HepG2 (cell line): Measurements from ENCODE around the gene NUP93. TPM values are rescaled to one million over a fixed set of nuclear protein-coding genes. Genes with fewer than 3 reads are reported as not detected.

Experiments
- CEBPG ChIP-seq: IDR thresholded peaks from 2 replicates; pipeline ENCODE4 v1.6.1; 2016
- MED13 ChIP-seq: sonication (generic); formaldehyde crosslinking; IDR thresholded peaks from 2 replicates; pipeline ENCODE4 v1.5.0; 2020; ENCODE audit warnings: missing genetic modification reagents
- MTA1 ChIP-seq: sonication (generic); formaldehyde crosslinking; IDR thresholded peaks from 2 replicates; pipeline ENCODE4 v1.4.0; 2020; ENCODE audit warnings: missing genetic modification reagents, mild to moderate bottlenecking, borderline replicate concordance
- NFRKB ChIP-seq: fragments of 450-650 bp; IDR thresholded peaks from 2 replicates; pipeline ENCODE4 v1.6.1; 2017
- RAD21 ChIP-seq: fragments of 450-650 bp; formaldehyde crosslinking; IDR thresholded peaks from 2 replicates; pipeline ENCODE4 v1.5.0; 2020; ENCODE audit warnings: mild to moderate bottlenecking
- RARG ChIP-seq: sonication (generic); formaldehyde crosslinking; IDR thresholded peaks from 2 replicates; pipeline ENCODE4 v1.4.0; 2020; ENCODE audit warnings: low read depth, mild to moderate bottlenecking, missing genetic modification reagents
- RFX1 ChIP-seq: fragments of 450-650 bp; IDR thresholded peaks from 2 replicates; pipeline ENCODE4 v1.6.1; 2017
- ZBTB21 ChIP-seq: sonication (generic); formaldehyde crosslinking; IDR thresholded peaks from 2 replicates; pipeline ENCODE4 v1.4.0; 2020; ENCODE audit warnings: missing genetic modification reagents
- ZBTB3 ChIP-seq: sonication (generic); formaldehyde crosslinking; IDR thresholded peaks from 2 replicates; pipeline ENCODE4 v1.4.0; 2020; ENCODE audit warnings: low read depth, mild to moderate bottlenecking, moderate library complexity, missing genetic modification reagents, borderline replicate concordance
- ZFP36L1 ChIP-seq: sonication (generic); formaldehyde crosslinking; IDR thresholded peaks from 2 replicates; pipeline ENCODE4 v1.8.0; 2022; ENCODE audit warnings: mild to moderate bottlenecking, missing genetic modification reagents, moderate library complexity
- ZNF430 ChIP-seq: sonication (generic); formaldehyde crosslinking; IDR thresholded peaks from 2 replicates; pipeline ENCODE4 v1.9.0; 2021; ENCODE audit warnings: mild to moderate bottlenecking, missing genetic modification reagents
- ZNF598 ChIP-seq: sonication (generic); formaldehyde crosslinking; IDR thresholded peaks from 2 replicates; pipeline ENCODE4 v1.5.1; 2020; ENCODE audit warnings: mild to moderate bottlenecking, missing genetic modification reagents, borderline replicate concordance
- ZSCAN20 ChIP-seq: sonication (generic); formaldehyde crosslinking; IDR thresholded peaks from 2 replicates; pipeline ENCODE4 v1.4.0; 2020; ENCODE audit warnings: missing genetic modification reagents, mild to moderate bottlenecking, borderline replicate concordance
- polyA plus RNA-seq, 8 experiments: library from polyadenylated mRNA; depleted of rRNA in 3 of 8; stranded (reverse) in 7 of 8; unstranded in 1 of 8; fragments of >200 nt; fragmentation: Illumina TruSeq in 4 of 8; extraction: Trizol in 4 of 8; gene quantifications; 2 replicates each; pipeline versions ENCODE4 v1.2.1 to v1.2.3, GENCODE V29; 2011 to 2016; ENCODE audit warnings: low read depth in 4 of 8, missing spikeins in 1 of 8, mixed read lengths in 1 of 8; ENCODE audit not compliant: insufficient read depth in 1 of 8
- total RNA-seq, 5 experiments: library from RNA; depleted of rRNA; stranded (reverse); fragments of >200 nt; fragmentation: Illumina TruSeq; extraction: Trizol; gene quantifications; 2 replicates each; pipeline ENCODE4 v1.2.3, GENCODE V29; 2016; ENCODE audit warnings: low read depth in 1 of 5
- TF ChIP-seq, protein P1 (sequence below): sonication (generic); formaldehyde crosslinking; IDR thresholded peaks from 2 replicates; pipeline ENCODE4 v1.8.0; 2022; ENCODE audit warnings: mild to moderate bottlenecking, missing genetic modification reagents, borderline replicate concordance
- TF ChIP-seq, protein P2 (sequence below): sonication (generic); formaldehyde crosslinking; IDR thresholded peaks from 2 replicates; pipeline ENCODE4 v1.5.1; 2020; ENCODE audit warnings: mild to moderate bottlenecking, missing genetic modification reagents, moderate library complexity
- TF ChIP-seq, protein P3 (sequence below): sonication (generic); formaldehyde crosslinking; IDR thresholded peaks from 2 replicates; pipeline ENCODE4 v1.8.0; 2023; ENCODE audit warnings: mild to moderate bottlenecking, missing genetic modification reagents
- TF ChIP-seq, protein P4 (sequence below): sonication (generic); formaldehyde crosslinking; IDR thresholded peaks from 2 replicates; pipeline ENCODE4 v1.5.0; 2020; ENCODE audit warnings: mild to moderate bottlenecking, low read depth, missing genetic modification reagents, borderline replicate concordance
- TF ChIP-seq, protein P5 (sequence below): sonication (generic); formaldehyde crosslinking; IDR thresholded peaks from 2 replicates; pipeline ENCODE4 v1.4.0; 2020; ENCODE audit warnings: mild to moderate bottlenecking, missing genetic modification reagents
- TF ChIP-seq, protein P6 (sequence below): sonication (generic); formaldehyde crosslinking; IDR thresholded peaks from 2 replicates; pipeline ENCODE4 v1.4.0; 2020; ENCODE audit warnings: missing genetic modification reagents, borderline replicate concordance
- TF ChIP-seq, protein P7 (sequence below): IDR thresholded peaks from 2 replicates; pipeline ENCODE4 v1.6.1; 2016; ENCODE audit warnings: low read depth, control low read depth

NUP93 gene
- total and polyA plus RNA-seq, 2 of the 13 experiments (the other 11 are each of a cell fraction or from before 2014, with no cell fraction given) = 58.5 to 140 TPM

GRCh38 chr16:56814537-56815432 is 84.9 kb downstream of the NUP93 start (continued):
- TF ChIP-seq ZNF598 (CRISPR knock-in tag) (no peak; the same call in 1 of the 2 replicates), ZBTB3 (no peak; the same call in 1 of the 2 replicates), RFX1 (no peak), MTA1 (CRISPR knock-in tag) (no peak), ZNF430 (CRISPR knock-in tag) (no peak), ZSCAN20 (CRISPR knock-in tag) (no peak), RAD21 (no peak), ZBTB21 (CRISPR knock-in tag) (no peak), CEBPG (CRISPR knock-in tag) (peak; percentile 64), ZFP36L1 (CRISPR knock-in tag) (0 out of 2 replicates have a peak, but pooled peaks have one; percentile 11), NFRKB (no peak), MED13 (CRISPR knock-in tag) (no peak), RARG (CRISPR knock-in tag) (no peak)
- TF ChIP-seq, protein P1, sequence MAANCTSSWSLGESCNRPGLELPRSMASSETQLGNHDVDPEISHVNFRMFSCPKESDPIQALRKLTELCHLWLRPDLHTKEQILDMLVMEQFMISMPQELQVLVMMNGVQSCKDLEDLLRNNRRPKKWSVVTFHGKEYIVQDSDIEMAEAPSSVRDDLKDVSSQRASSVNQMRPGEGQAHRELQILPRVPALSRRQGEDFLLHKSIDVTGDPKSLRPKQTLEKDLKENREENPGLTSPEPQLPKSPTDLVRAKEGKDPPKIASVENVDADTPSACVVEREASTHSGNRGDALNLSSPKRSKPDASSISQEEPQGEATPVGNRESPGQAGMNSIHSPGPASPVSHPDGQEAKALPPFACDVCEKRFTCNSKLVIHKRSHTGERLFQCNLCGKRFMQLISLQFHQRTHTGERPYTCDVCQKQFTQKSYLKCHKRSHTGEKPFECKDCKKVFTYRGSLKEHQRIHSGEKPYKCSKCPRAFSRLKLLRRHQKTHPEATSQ = no peak
- TF ChIP-seq, protein P2, sequence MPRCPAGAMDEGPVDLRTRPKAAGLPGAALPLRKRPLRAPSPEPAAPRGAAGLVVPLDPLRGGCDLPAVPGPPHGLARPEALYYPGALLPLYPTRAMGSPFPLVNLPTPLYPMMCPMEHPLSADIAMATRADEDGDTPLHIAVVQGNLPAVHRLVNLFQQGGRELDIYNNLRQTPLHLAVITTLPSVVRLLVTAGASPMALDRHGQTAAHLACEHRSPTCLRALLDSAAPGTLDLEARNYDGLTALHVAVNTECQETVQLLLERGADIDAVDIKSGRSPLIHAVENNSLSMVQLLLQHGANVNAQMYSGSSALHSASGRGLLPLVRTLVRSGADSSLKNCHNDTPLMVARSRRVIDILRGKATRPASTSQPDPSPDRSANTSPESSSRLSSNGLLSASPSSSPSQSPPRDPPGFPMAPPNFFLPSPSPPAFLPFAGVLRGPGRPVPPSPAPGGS (CRISPR knock-in tag) = no peak
- TF ChIP-seq, protein P3, sequence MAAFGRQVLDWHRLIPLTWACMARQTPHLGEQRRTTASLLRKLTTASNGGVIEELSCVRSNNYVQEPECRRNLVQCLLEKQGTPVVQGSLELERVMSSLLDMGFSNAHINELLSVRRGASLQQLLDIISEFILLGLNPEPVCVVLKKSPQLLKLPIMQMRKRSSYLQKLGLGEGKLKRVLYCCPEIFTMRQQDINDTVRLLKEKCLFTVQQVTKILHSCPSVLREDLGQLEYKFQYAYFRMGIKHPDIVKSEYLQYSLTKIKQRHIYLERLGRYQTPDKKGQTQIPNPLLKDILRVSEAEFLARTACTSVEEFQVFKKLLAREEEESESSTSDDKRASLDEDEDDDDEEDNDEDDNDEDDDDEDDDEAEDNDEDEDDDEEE (CRISPR knock-in tag) = no peak
- TF ChIP-seq, protein P4, sequence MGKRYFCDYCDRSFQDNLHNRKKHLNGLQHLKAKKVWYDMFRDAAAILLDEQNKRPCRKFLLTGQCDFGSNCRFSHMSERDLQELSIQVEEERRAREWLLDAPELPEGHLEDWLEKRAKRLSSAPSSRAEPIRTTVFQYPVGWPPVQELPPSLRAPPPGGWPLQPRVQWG (CRISPR knock-in tag) = no peak
- TF ChIP-seq, protein P5, sequence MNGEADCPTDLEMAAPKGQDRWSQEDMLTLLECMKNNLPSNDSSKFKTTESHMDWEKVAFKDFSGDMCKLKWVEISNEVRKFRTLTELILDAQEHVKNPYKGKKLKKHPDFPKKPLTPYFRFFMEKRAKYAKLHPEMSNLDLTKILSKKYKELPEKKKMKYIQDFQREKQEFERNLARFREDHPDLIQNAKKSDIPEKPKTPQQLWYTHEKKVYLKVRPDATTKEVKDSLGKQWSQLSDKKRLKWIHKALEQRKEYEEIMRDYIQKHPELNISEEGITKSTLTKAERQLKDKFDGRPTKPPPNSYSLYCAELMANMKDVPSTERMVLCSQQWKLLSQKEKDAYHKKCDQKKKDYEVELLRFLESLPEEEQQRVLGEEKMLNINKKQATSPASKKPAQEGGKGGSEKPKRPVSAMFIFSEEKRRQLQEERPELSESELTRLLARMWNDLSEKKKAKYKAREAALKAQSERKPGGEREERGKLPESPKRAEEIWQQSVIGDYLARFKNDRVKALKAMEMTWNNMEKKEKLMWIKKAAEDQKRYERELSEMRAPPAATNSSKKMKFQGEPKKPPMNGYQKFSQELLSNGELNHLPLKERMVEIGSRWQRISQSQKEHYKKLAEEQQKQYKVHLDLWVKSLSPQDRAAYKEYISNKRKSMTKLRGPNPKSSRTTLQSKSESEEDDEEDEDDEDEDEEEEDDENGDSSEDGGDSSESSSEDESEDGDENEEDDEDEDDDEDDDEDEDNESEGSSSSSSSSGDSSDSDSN (CRISPR knock-in tag) = no peak; the same call in 1 of the 2 replicates
- TF ChIP-seq, protein P6, sequence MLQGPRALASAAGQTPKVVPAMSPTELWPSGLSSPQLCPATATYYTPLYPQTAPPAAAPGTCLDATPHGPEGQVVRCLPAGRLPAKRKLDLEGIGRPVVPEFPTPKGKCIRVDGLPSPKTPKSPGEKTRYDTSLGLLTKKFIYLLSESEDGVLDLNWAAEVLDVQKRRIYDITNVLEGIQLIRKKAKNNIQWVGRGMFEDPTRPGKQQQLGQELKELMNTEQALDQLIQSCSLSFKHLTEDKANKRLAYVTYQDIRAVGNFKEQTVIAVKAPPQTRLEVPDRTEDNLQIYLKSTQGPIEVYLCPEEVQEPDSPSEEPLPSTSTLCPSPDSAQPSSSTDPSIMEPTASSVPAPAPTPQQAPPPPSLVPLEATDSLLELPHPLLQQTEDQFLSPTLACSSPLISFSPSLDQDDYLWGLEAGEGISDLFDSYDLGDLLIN (CRISPR knock-in tag) = no peak
- TF ChIP-seq, protein P7, sequence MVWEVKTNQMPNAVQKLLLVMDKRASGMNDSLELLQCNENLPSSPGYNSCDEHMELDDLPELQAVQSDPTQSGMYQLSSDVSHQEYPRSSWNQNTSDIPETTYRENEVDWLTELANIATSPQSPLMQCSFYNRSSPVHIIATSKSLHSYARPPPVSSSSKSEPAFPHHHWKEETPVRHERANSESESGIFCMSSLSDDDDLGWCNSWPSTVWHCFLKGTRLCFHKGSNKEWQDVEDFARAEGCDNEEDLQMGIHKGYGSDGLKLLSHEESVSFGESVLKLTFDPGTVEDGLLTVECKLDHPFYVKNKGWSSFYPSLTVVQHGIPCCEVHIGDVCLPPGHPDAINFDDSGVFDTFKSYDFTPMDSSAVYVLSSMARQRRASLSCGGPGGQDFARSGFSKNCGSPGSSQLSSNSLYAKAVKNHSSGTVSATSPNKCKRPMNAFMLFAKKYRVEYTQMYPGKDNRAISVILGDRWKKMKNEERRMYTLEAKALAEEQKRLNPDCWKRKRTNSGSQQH (CRISPR knock-in tag) = no peak; the same call in 1 of the 2 replicates
